Sigmoid colon (tissue), 7 donors: ENCODE measurements around the gene DZIP1. TPM values are rescaled to one million over a fixed set of nuclear protein-coding genes. Genes with fewer than 3 reads are reported as not detected.
"Not testable (repeated sequence)": the region's sequence is repeated elsewhere in the genome, so short reads cannot be mapped to it uniquely, and the experiment has no call there.

Experiments used
- DNase-seq: peaks from one replicate; pipeline ENCODE4 v3.0.0-alpha.2; 2019
- H3K27ac ChIP-seq, 4 donors: fragments of 200-600 bp; sonication (generic); one replicate each; pipeline ENCODE4 v1.5.1; 2016 to 2019; ENCODE audit warnings: mild to moderate bottlenecking in 1 of 4
- H3K27me3 ChIP-seq, 3 donors: fragments of 200-600 bp; sonication (generic); one replicate each; pipeline ENCODE4 v1.5.1; 2019; ENCODE audit warnings: mild to moderate bottlenecking in 1 of 3
- H3K36me3 ChIP-seq, 4 donors: fragments of 200-600 bp; sonication (generic); one replicate each; pipeline ENCODE4 v1.5.1; 2016 to 2019
- H3K4me1 ChIP-seq, 4 donors: fragments of 200-600 bp; sonication (generic); one replicate each; pipeline ENCODE4 v1.5.1; 2017 to 2019
- H3K4me3 ChIP-seq, 4 donors: fragments of 200-600 bp; sonication (generic); one replicate each; pipeline ENCODE4 v1.5.1; 2017 to 2019; ENCODE audit warnings: mild to moderate bottlenecking in 2 of 4, moderate library complexity in 1 of 4
- H3K9me3 ChIP-seq, 4 donors: fragments of 200-600 bp in 3 of 4; sonication (generic) in 3 of 4; one replicate each; pipeline versions ENCODE4 v1.5.1 to v1.6.1; 2013 to 2019
- CTCF ChIP-seq, 4 experiments: fragments of 450-650 bp in 3 of 4; fragments of 200-600 bp in 1 of 4; IDR thresholded peaks; one replicate each; pipeline ENCODE4 v1.5.1; 2016 to 2019; ENCODE audit warnings: antibody characterized with exemption in 4 of 4, mild to moderate bottlenecking in 3 of 4, moderate library complexity in 2 of 4
- EP300 ChIP-seq, 4 donors: sonication (generic); formaldehyde crosslinking; IDR thresholded peaks; one replicate each; pipeline ENCODE4 v1.6.1; 2017; ENCODE audit warnings: antibody characterized with exemption in 4 of 4
- POLR2A ChIP-seq, 2 donors: fragments of 450-650 bp; IDR thresholded peaks; one replicate each; pipeline ENCODE4 v1.6.1; 2016; ENCODE audit warnings: antibody characterized with exemption in 2 of 2, mild to moderate bottlenecking in 2 of 2, moderate library complexity in 2 of 2
- POLR2AphosphoS5 ChIP-seq, 4 donors: sonication (generic); formaldehyde crosslinking; IDR thresholded peaks; one replicate each; pipeline ENCODE4 v1.6.1; 2017; ENCODE audit warnings: antibody characterized with exemption in 4 of 4
- WGBS, 2 donors: extraction: QIAGEN DNeasy Blood & Tissue Kit; methylation state at CpG; one replicate each; pipeline ENCODE4 v1.1.7; 2013; 5-methylcytosine and 5-hydroxymethylcytosine counted together
- intact Hi-C: fragments of 100-400 bp; cut with DNase I; formaldehyde crosslinking; loops from one replicate; pipeline ENCODE4 v1.15.1; 2023
- polyA plus RNA-seq, 3 donors: library from polyadenylated mRNA; stranded (reverse); fragments of 200-250 nt; gene quantifications; one replicate each; pipeline ENCODE4 v1.2.3, GENCODE V29; 2013
- total RNA-seq, 4 donors: library from RNA; depleted of rRNA; stranded (reverse); fragments of >200 nt; gene quantifications; one replicate each; pipeline ENCODE4 v1.1.0, GENCODE V29; 2016
- donor health status: healthy with polysubstance abuse.
- donor health status: Bipolar disorder and iron deficiency.
- donor health status: healthy.

DZIP1 gene
- total and polyA plus RNA-seq, 7 donors, result 1.8 to 41.8 (median 17.5) TPM

DNA sequence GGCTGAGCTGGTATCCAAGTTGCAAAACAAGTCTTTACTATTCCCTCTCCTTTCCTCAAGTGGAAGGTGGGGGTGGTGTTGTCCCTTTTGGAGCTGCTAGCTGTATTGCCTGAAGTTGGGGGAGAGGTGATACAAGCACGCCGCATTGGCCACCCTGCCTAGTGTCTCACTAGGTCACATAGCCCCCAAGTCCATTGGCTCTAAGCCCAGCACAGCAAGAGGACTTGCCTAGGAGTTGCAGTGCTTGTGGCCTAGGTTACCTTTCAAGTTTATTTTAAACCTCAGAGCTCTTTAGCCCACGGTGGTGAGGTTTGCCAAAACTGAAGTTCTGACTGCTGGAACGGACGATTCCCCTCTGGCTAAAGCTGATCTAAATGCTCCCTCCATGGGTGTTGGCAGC, 27.1 kb upstream of the DZIP1 start:
- intact Hi-C loops, result no loop called here

GRCh38 chr13:95667235-95667634, 22.7 kb upstream of the DZIP1 start:
- H3K36me3 ChIP-seq, intact Hi-C loops, H3K27ac ChIP-seq, H3K27me3 ChIP-seq, DNase-seq, H3K4me3 ChIP-seq, H3K4me1 ChIP-seq: not testable (repeated sequence)
- peaks cover 0 to 22% (median 8%) of the 10 kb centered on the region in 4 donors for H3K9me3 ChIP-seq

More for the DNA sequence above, 27.1 kb upstream of the DZIP1 start:
- Histone ChIP-seq H3K36me3 (no peaks in the 10 kb centered on the region), H3K9me3 (peaks cover 0 to 13% (median 2%) of the 10 kb centered on the region in 4 donors), H3K4me3 (no peak overlapping the region), H3K27ac (no peak overlapping the region), H3K27me3 (no peaks in the 10 kb centered on the region), H3K4me1 (peaks cover 0 to 16% (median 8%) of the 10 kb centered on the region in 4 donors)
- no peak for TF ChIP-seq POLR2A (IDR thresholded peaks at IDR 0.05)
- no peak for TF ChIP-seq CTCF (IDR thresholded peaks at IDR 0.05)
- no peak for TF ChIP-seq EP300 (IDR thresholded peaks at IDR 0.05)
- no peak for TF ChIP-seq POLR2AphosphoS5 (IDR thresholded peaks at IDR 0.05)
- 94 to 97% methylated on average over 5 of the region's 5 CpGs for WGBS, 2 donors
- DNase-seq, result no peak

DNA sequence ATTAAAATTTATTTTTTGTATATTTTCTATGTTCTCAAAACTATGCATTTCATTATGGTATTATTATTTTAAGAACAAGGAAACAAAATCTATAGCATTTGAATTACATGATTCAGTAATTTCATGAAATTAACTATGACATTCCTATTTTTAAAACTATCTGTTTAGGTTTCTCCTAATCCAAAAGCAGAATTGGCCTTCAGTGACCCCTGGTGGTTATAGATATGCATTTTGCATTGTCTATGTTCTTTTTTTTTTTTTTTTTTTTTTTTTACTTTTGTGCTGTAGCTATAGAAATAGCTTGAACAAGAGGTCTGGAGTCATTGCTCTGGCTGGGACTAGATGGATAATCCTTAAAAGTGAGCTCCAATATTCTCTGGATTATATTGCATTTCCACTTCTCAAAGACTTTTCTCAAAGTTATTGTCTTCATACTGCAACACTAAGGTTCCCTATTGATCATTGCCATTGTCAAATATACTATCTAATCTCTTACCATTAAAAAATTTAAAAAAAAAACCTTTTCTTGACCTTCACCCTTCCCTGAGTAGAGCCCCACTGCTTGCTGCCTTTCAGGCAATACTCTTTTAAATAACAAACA, 16.6 kb upstream of the DZIP1 start:
- Histone ChIP-seq H3K4me3 (no peak overlapping the region), H3K27me3 (no peaks in the 10 kb centered on the region), H3K27ac (no peak overlapping the region), H3K4me1 (no peaks in the 10 kb centered on the region), H3K9me3 (peaks cover 0 to 7% (median 4%) of the 10 kb centered on the region in 4 donors), H3K36me3 (no peaks in the 10 kb centered on the region)
- intact Hi-C loops, result loop anchor here (5.0 kb wide), 1 partner anchor 39 kb away; no protein-coding TSS in a partner anchor
- no peak for DNase-seq
- no peak for TF ChIP-seq POLR2A (IDR thresholded peaks at IDR 0.05)
- TF ChIP-seq POLR2AphosphoS5 (IDR thresholded peaks at IDR 0.05), result no peak
- no peak for TF ChIP-seq CTCF (IDR thresholded peaks at IDR 0.05)
- TF ChIP-seq EP300 (IDR thresholded peaks at IDR 0.05), result no peak

DNA sequence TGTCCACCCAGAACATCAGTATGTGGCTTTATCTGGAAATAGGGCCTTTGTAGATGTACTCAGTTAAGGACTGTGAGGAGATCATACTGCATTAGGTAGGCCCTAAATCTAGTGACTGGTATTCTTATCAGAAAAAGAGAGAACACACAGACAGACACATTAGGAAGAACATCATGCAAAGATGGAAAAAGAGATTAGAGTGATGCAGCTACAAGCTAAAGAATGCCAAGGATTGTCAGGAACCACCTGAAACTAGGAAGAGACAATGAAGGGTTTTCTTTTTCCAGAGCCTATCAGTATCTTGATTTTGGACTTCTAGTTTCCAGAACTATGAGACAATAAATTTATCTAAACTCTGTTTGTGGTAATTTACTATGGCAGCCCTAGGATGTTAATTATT, 15.0 kb upstream of the DZIP1 start:
- Histone ChIP-seq H3K4me3 (no peak overlapping the region), H3K36me3 (no peaks in the 10 kb centered on the region), H3K27me3 (no peaks in the 10 kb centered on the region), H3K27ac (no peak overlapping the region), H3K9me3 (peaks cover 0 to 5% (median 0%) of the 10 kb centered on the region in 4 donors), H3K4me1 (no peaks in the 10 kb centered on the region)
- TF ChIP-seq CTCF (IDR thresholded peaks at IDR 0.05) (no peak), POLR2AphosphoS5 (IDR thresholded peaks at IDR 0.05) (no peak), POLR2A (IDR thresholded peaks at IDR 0.05) (no peak), EP300 (IDR thresholded peaks at IDR 0.05) (no peak)
- no peak for DNase-seq
- intact Hi-C loops, result no loop called here

DNA sequence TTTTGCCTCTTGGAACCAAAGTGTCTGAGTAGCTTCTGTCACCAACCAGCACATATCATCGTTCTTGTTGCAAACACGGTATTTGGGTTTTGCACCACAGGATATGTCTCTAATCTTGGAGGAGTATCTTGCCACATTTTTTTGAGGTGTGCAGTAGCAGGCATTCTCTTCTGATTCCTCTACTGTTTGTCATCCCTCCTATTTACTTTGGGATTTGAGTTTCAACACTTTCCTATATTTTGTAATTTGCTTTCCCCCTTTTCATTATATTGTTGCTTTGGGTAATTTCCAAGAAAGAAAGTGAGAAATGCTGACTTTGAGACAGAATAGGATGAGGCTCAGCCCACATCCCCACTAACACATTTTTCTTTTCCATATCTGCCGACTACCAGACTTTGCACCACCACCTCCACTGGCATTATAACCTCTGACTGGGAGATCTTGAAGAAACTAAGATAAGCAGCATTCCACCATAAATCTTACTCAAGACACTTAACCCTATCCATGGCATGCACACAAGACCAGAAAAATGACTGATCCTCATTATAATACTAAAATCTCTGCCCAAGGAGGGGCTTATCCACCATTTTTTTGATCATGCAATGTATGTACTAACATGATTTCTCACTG, 12.0 kb upstream of the DZIP1 start:
- H3K9me3 ChIP-seq, result no peaks in the 10 kb centered on the region
- intact Hi-C loops, result no loop called here
- no peak overlapping the region for H3K27ac ChIP-seq
- H3K4me3 ChIP-seq, result no peak overlapping the region
- no peaks in the 10 kb centered on the region for H3K27me3 ChIP-seq
- no peak for TF ChIP-seq POLR2A (IDR thresholded peaks at IDR 0.05)
- TF ChIP-seq POLR2AphosphoS5 (IDR thresholded peaks at IDR 0.05), result no peak
- no peak for TF ChIP-seq EP300 (IDR thresholded peaks at IDR 0.05)
- H3K4me1 ChIP-seq, result no peaks in the 10 kb centered on the region
- H3K36me3 ChIP-seq, result no peaks in the 10 kb centered on the region
- DNase-seq, result no peak
- WGBS, 2 donors, result 72 to 76% methylated on average over 3 of the region's 3 CpGs

DNA sequence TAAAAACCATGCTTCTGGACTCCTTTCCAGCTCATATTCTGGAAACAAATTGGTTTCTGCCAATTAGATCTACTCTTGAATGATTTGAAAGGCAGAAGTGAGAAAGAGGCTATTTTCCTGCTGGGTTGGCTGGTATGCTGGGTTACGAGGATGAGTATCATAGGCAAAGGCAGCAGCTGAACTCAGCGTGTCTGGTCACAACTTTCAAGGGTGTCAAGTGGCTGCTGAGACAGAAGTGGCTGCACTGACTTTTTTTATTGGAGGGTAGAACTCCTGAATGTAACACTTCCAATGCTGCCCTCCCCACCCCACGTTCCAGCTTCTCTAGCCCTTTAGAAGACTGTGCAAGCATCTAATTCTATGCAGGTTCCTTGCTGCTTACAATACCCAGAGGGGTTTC, 8.3 kb upstream of the DZIP1 start:
- Histone ChIP-seq H3K4me3 (no peak overlapping the region), H3K9me3 (no peaks in the 10 kb centered on the region), H3K36me3 (no peaks in the 10 kb centered on the region), H3K27me3 (no peaks in the 10 kb centered on the region), H3K27ac (no peak overlapping the region), H3K4me1 (no peaks in the 10 kb centered on the region)
- intact Hi-C loops, result no loop called here
- TF ChIP-seq EP300 (IDR thresholded peaks at IDR 0.05) (no peak), POLR2A (IDR thresholded peaks at IDR 0.05) (no peak), POLR2AphosphoS5 (IDR thresholded peaks at IDR 0.05) (no peak), CTCF (IDR thresholded peaks at IDR 0.05) (no peak)
- 58 to 64% methylated on average over 3 of the region's 3 CpGs for WGBS, 2 donors
- no peak for DNase-seq
